Neural cell (in vitro differentiated cells): ENCODE data around the gene KLHDC7B. TPM values are rescaled to one million over a fixed set of nuclear protein-coding genes. Genes with fewer than 3 reads are reported as not detected.

Source experiments
- H2AFZ ChIP-seq: fragments of 200-600, 300-800 bp; sonication (generic), shearing (Covaris generic); 2 replicates; pipeline ENCODE4 v1.6.0; 2014; ENCODE audit warnings: low read depth, mild to moderate bottlenecking, antibody characterized with exemption, low read length, moderate library complexity
- H3F3A ChIP-seq: fragments of 200-600 bp; shearing (Covaris generic); 2 replicates; pipeline ENCODE4 v1.6.1; 2016; ENCODE audit warnings: mild to moderate bottlenecking, moderate library complexity, mixed read lengths, antibody characterized with exemption, low read length; ENCODE audit not compliant: insufficient read depth, poor library complexity, severe bottlenecking
- H3K27ac ChIP-seq: fragments of 200-600, 300-800 bp; sonication (generic), shearing (Covaris generic); 2 replicates; pipeline ENCODE4 v1.5.1; 2014; ENCODE audit warnings: mild to moderate bottlenecking, low read length, moderate library complexity
- H3K27me3 ChIP-seq: fragments of 300-800, 200-600 bp; sonication (generic), shearing (Covaris generic); 2 replicates; pipeline ENCODE4 v1.6.0; 2014; ENCODE audit warnings: mild to moderate bottlenecking, low read depth, low read length, moderate library complexity; ENCODE audit not compliant: insufficient read depth
- H3K36me3 ChIP-seq: fragments of 300-800, 200-600 bp; sonication (generic), shearing (Covaris generic); 2 replicates; pipeline ENCODE4 v1.5.1; 2014; ENCODE audit warnings: mild to moderate bottlenecking, antibody characterized with exemption, low read length, moderate library complexity; ENCODE audit not compliant: insufficient read depth
- H3K4me2 ChIP-seq: fragments of 300-800, 200-600 bp; sonication (generic), shearing (Covaris generic); 2 replicates; pipeline ENCODE4 v1.6.0; 2014; ENCODE audit warnings: mild to moderate bottlenecking, low read length
- H3K4me3 ChIP-seq: fragments of 300-800, 200-600 bp; sonication (generic), shearing (Covaris generic); 2 replicates; pipeline ENCODE4 v1.5.1; 2014; ENCODE audit warnings: mild to moderate bottlenecking, low read length, moderate library complexity
- H3K79me2 ChIP-seq: fragments of 200-600 bp; shearing (Covaris generic); replicated peaks from 2 replicates; pipeline ENCODE4 v1.6.0; 2014; ENCODE audit warnings: mild to moderate bottlenecking, low read length, moderate library complexity; ENCODE audit not compliant: insufficient read depth
- H3K9ac ChIP-seq: fragments of 300-800, 200-600 bp; sonication (generic), shearing (Covaris generic); 2 replicates; pipeline ENCODE4 v1.6.1; 2016; ENCODE audit warnings: mild to moderate bottlenecking, low read length, mixed read lengths
- H3K9me2 ChIP-seq: fragments of 200-600 bp; shearing (Covaris generic); 2 replicates; pipeline ENCODE4 v1.6.1; 2016; ENCODE audit warnings: mild to moderate bottlenecking, low read length, mixed read lengths; ENCODE audit not compliant: insufficient read depth
- H3K9me3 ChIP-seq: fragments of 200-600, 300-800 bp; sonication (generic), shearing (Covaris generic); 2 replicates; pipeline ENCODE4 v1.6.1; 2016; ENCODE audit warnings: mild to moderate bottlenecking, mixed run types, low read length, moderate library complexity, mixed read lengths
- H4K20me1 ChIP-seq: fragments of 200-600 bp; shearing (Covaris generic); 2 replicates; pipeline ENCODE4 v1.6.1; 2016; ENCODE audit warnings: mild to moderate bottlenecking, mixed run types; ENCODE audit not compliant: insufficient read depth
- EP300 ChIP-seq: fragments of 450-650 bp; conservative IDR thresholded peaks from 2 replicates; pipeline ENCODE4 v1.6.1; 2014; ENCODE audit warnings: antibody characterized with exemption, mild to moderate bottlenecking, moderate library complexity; ENCODE audit not compliant: poor library complexity, severe bottlenecking
- EZH2 ChIP-seq: fragments of 200-600, 300-800 bp; shearing (Covaris generic), sonication (generic); IDR thresholded peaks from 2 replicates; pipeline ENCODE4 v1.6.1; 2014; ENCODE audit warnings: antibody characterized with exemption, low read length, borderline replicate concordance, mild to moderate bottlenecking; ENCODE audit not compliant: insufficient read depth, poor library complexity, severe bottlenecking
- MXI1 ChIP-seq: fragments of 450-650 bp; conservative IDR thresholded peaks from 2 replicates; pipeline ENCODE4 v1.6.1; 2014; ENCODE audit warnings: antibody characterized with exemption, mild to moderate bottlenecking; ENCODE audit not compliant: poor library complexity, severe bottlenecking
- POLR2AphosphoS5 ChIP-seq: IDR thresholded peaks from 2 replicates; pipeline ENCODE4 v1.6.1; 2012
- RAD21 ChIP-seq: fragments of 450-650 bp; conservative IDR thresholded peaks from 2 replicates; pipeline ENCODE4 v1.6.1; 2014; ENCODE audit warnings: antibody characterized with exemption, mild to moderate bottlenecking, moderate library complexity
- REST ChIP-seq: IDR thresholded peaks from 2 replicates; pipeline ENCODE4 v1.6.1; 2012; ENCODE audit warnings: borderline replicate concordance
- SMC3 ChIP-seq: fragments of 450-650 bp; conservative IDR thresholded peaks from 2 replicates; pipeline ENCODE4 v1.6.1; 2014; ENCODE audit warnings: antibody characterized with exemption, mild to moderate bottlenecking, moderate library complexity; ENCODE audit not compliant: poor library complexity
- TAF1 ChIP-seq: IDR thresholded peaks from 2 replicates; pipeline ENCODE4 v1.6.1; 2012; ENCODE audit warnings: low read depth
- polyA plus RNA-seq: library from polyadenylated mRNA; depleted of rRNA; stranded (reverse); fragments of >200 nt; gene quantifications from 2 replicates; pipeline ENCODE4 v1.2.3, GENCODE V29; 2014
- TF ChIP-seq, protein P1 (sequence below): fragments of 450-650 bp; IDR thresholded peaks from 2 replicates; pipeline ENCODE4 v1.5.1; 2014; ENCODE audit warnings: antibody characterized with exemption, mild to moderate bottlenecking, moderate library complexity; ENCODE audit not compliant: poor library complexity, severe bottlenecking

Gene KLHDC7B
- polyA plus RNA-seq, 1 donor from 2014 or later = not detected

- no peaks in the 10 kb centered on the region for H3K36me3 ChIP-seq
- H3K9ac ChIP-seq = no peak overlapping the region
- no peak overlapping the region for H3K4me2 ChIP-seq
- H3K27me3 ChIP-seq = no peaks in the 10 kb centered on the region
- H3K9me3 ChIP-seq = no peaks in the 10 kb centered on the region
- no peak overlapping the region for H2AFZ ChIP-seq
- no peak overlapping the region for H3K27ac ChIP-seq
- TF ChIP-seq EP300 (no peak), EZH2 (no peak), MXI1 (no peak), TAF1 (no peak), POLR2AphosphoS5 (no peak), RAD21 (no peak)
- H3K4me3 ChIP-seq = no peak overlapping the region
- no peaks in the 10 kb centered on the region for H3K9me2 ChIP-seq
- H3F3A ChIP-seq = no peaks in the 10 kb centered on the region
- H4K20me1 ChIP-seq = no peaks in the 10 kb centered on the region
- no peaks in the 10 kb centered on the region for H3K79me2 ChIP-seq
Measured at GRCh38 chr22:50522208-50522805, 23.4 kb upstream of the KLHDC7B start.

GRCh38 chr22:50522806-50523438 is 22.8 kb upstream of the KLHDC7B start:
- Histone ChIP-seq H3K36me3 (no peaks in the 10 kb centered on the region), H3K79me2 (no peaks in the 10 kb centered on the region)
- no peak for TF ChIP-seq EZH2
- TF ChIP-seq POLR2AphosphoS5 = no peak
- TF ChIP-seq, protein P1, sequence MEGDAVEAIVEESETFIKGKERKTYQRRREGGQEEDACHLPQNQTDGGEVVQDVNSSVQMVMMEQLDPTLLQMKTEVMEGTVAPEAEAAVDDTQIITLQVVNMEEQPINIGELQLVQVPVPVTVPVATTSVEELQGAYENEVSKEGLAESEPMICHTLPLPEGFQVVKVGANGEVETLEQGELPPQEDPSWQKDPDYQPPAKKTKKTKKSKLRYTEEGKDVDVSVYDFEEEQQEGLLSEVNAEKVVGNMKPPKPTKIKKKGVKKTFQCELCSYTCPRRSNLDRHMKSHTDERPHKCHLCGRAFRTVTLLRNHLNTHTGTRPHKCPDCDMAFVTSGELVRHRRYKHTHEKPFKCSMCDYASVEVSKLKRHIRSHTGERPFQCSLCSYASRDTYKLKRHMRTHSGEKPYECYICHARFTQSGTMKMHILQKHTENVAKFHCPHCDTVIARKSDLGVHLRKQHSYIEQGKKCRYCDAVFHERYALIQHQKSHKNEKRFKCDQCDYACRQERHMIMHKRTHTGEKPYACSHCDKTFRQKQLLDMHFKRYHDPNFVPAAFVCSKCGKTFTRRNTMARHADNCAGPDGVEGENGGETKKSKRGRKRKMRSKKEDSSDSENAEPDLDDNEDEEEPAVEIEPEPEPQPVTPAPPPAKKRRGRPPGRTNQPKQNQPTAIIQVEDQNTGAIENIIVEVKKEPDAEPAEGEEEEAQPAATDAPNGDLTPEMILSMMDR = no peak
- no peak for TF ChIP-seq EP300
- no peak for TF ChIP-seq SMC3
- no peak for TF ChIP-seq REST
- no peak for TF ChIP-seq TAF1
- TF ChIP-seq RAD21 = no peak
- no peak for TF ChIP-seq MXI1

More at GRCh38 chr22:50522806-50523438, 22.8 kb upstream of the KLHDC7B start:
- Histone ChIP-seq H3K9me2 (no peaks in the 10 kb centered on the region), H4K20me1 (no peaks in the 10 kb centered on the region), H3K4me2 (no peak overlapping the region), H3F3A (no peaks in the 10 kb centered on the region), H3K27me3 (no peaks in the 10 kb centered on the region), H3K27ac (no peak overlapping the region), H2AFZ (no peak overlapping the region), H3K9me3 (no peaks in the 10 kb centered on the region), H3K9ac (no peak overlapping the region), H3K4me3 (no peak overlapping the region)
